Eye (tissue), 1 donor: ENCODE measurements around the gene DBN1.

Experiments used
- DNase-seq: peaks from one replicate; pipeline ENCODE4 v3.0.0-alpha.2; 2015

DBN1 gene

DNA sequence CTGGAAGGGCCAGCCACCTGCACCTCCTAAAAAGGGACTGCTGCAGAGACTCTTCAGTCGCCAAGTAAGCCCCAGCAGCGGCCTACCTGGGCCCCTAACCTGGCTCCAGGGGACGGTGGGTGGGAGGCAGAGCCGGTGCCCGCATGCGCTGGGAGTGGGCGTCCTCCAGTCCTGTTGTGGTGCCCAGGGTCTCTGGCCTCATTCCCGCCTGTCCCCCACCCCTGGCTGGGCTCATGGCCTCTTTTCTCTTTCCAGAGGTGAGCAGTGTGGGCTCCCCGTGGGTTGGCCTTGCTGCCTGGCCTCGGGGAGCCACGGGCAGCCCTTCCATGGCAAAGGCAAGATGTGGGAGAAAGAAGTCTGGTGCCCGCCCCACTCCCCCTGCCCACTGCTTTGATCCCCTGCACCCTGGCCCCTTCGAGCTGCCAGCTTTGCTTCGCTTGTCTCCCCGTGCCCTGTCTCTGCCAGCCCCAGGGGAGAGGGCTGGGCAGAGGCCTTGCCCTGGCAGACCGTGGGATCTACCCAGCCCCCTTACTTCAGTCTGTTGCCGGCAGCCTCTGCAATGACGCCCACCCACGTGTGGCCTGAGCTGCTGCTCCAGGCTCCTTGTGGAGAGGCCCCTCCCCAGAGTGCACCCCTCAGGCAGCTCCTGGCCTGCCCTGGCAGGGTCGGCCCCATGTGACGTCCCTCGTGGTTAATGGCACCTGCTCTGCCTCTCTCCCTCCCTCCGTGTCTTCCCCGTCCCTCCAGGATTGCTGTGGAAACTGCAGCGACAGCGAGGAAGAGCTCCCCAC, 32.2 kb downstream of the DBN1 start:
- no peak for DNase-seq

GRCh38 chr5:177440211-177440989, 33.0 kb downstream of the DBN1 start:
- DNase-seq = no peak

GRCh38 chr5:177439518-177440053, 33.8 kb downstream of the DBN1 start:
- DNase-seq = no peak

DNA sequence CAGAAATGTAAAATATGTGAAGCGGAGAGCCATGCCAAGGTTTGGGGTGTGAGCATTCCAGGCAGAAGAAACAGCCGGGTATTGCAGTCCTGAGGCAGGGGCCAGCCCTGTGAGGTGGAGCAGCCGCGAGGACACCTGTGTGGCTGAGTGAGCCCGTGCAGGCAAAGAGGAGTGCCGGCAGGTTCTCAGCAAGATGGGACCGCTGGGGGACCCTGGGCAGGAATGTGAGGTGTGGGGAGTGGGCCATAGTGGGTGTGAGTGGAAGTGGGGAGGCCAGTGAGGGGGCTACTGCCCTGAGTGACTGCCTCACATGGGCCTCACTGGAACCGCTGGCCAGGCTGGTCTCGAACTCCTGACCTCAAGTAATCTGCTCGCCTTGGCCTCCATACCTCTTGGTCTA, 35.0 kb downstream of the DBN1 start:
- no peak for DNase-seq

DNA sequence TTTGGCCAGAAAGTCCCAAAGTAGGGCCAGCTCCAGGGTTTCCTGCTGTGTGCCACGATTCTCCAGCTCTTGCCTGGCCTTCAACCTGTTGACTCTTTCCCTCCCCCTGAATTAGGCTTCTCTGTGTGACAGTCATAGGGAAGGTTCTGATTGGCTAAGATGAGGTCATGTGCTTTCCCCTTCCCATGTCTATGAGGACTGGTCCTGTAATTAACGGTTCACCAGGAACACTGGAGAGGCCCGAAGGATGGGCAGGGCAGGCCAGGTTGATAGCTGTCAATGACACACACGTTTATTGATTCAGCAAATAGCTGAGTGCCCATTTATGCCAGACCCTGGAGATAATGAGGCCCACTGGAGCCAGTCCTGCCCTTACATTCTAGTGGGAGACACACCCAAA, 35.8 kb downstream of the DBN1 start:
- no peak for DNase-seq

GRCh38 chr5:177435847-177436536, 37.4 kb downstream of the DBN1 start:
- DNase-seq = no peak

- no peak for DNase-seq
Measured at GRCh38 chr5:177434942-177435738, 38.3 kb downstream of the DBN1 start.

DNA sequence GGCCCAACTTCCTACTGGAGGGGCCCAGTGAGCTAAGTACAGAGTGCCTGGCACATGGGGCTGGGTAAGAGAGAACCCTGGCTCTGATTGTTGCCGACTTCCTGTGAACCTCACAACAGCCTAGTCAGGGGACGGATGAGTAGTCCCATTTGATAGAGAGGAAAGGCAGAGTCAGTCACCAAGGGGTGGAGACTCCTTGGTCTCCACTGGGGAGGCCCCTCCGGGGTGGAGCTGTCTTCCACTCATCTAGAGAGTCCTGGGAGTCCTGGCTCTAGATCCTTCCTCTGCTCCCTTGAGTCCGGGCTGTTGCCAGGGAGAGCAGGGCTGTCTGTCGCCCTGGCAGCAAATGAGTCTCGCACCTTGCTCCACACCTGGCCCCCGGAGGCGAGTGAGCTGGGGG, 39.0 kb downstream of the DBN1 start:
- DNase-seq = no peak

GRCh38 chr5:177433658-177434217, 39.7 kb downstream of the DBN1 start:
- DNase-seq = no peak

DNA sequence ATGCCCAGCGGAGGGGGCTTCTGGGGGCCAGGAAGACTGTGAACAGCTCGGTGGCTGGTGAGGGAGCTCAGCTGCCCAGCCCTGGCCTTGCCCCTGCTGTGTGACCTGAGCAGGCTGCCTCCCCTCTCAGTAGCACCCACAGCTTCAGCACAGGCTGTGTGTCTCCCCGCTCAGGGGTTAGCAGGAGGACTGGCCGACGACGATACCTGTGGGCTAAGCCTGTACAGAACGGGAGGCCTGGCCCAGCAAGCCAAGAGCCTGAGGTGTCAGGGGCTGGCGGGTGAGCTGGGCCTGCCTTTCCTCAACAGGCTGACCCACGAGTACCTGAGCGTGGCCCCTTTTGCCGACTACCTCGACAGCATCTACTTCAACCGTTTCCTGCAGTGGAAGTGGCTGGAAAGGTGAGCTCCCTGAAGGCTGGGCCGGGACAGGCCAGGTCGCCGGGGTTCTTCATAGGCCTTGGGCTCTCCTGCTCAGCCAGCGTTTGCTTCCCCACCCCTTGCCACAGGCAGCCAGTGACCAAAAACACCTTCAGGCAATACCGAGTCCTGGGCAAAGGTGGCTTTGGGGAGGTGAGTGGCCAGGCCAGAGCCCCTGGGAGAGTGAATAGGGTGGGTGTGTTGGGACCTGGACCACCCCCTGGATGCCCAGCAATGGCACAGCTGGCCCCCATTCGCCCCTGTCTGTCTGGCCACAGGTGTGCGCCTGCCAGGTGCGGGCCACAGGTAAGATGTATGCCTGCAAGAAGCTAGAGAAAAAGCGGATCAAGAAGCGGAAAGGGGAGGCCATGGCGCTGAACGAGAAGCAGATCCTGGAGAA, 40.4 kb downstream of the DBN1 start:
- DNase-seq = no peak

GRCh38 chr5:177432143-177432838, 41.1 kb downstream of the DBN1 start:
- DNase-seq = no peak

GRCh38 chr5:177431317-177432142, 41.9 kb downstream of the DBN1 start:
- no peak for DNase-seq

DNA sequence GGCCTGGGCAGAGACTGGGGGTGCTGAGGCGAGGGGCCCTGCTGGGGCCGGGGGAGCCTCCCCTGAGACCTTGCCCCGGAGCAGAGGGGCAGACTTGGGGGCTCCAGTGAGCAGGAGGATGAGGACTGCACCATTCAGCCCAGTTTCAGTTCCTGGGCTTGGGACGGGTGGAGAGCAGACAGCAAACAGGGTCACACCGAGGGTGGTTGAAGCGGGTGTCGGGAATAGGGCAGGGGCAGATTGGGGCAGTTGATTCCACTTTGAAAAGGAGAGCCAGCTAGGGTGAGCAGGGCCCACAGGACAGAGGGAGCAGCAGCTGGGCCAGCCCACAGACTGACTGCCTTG, 42.5 kb downstream of the DBN1 start:
- no peak for DNase-seq

GRCh38 chr5:177430140-177430951, 43.1 kb downstream of the DBN1 start:
- no peak for DNase-seq

- no peak for DNase-seq
Measured at GRCh38 chr5:177429248-177430040, 44.0 kb downstream of the DBN1 start.

GRCh38 chr5:177428574-177429217, 44.7 kb downstream of the DBN1 start:
- no peak for DNase-seq

GRCh38 chr5:177427919-177428573, 45.4 kb downstream of the DBN1 start:
- DNase-seq = no peak
